GM21619 (cell line): ENCODE measurements around the gene MVD.
A peak's percentile ranks its signal among the peaks of the same experiment; 100 is the strongest.

ENCODE experiments used
- ATAC-seq: cut with Tn5 transposase; IDR thresholded peaks from one replicate; pipeline ENCODE4 v1.9.1; 2021; ENCODE audit not compliant: unreplicated experiment

Gene MVD, protein sequence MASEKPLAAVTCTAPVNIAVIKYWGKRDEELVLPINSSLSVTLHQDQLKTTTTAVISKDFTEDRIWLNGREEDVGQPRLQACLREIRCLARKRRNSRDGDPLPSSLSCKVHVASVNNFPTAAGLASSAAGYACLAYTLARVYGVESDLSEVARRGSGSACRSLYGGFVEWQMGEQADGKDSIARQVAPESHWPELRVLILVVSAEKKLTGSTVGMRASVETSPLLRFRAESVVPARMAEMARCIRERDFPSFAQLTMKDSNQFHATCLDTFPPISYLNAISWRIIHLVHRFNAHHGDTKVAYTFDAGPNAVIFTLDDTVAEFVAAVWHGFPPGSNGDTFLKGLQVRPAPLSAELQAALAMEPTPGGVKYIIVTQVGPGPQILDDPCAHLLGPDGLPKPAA

DNA sequence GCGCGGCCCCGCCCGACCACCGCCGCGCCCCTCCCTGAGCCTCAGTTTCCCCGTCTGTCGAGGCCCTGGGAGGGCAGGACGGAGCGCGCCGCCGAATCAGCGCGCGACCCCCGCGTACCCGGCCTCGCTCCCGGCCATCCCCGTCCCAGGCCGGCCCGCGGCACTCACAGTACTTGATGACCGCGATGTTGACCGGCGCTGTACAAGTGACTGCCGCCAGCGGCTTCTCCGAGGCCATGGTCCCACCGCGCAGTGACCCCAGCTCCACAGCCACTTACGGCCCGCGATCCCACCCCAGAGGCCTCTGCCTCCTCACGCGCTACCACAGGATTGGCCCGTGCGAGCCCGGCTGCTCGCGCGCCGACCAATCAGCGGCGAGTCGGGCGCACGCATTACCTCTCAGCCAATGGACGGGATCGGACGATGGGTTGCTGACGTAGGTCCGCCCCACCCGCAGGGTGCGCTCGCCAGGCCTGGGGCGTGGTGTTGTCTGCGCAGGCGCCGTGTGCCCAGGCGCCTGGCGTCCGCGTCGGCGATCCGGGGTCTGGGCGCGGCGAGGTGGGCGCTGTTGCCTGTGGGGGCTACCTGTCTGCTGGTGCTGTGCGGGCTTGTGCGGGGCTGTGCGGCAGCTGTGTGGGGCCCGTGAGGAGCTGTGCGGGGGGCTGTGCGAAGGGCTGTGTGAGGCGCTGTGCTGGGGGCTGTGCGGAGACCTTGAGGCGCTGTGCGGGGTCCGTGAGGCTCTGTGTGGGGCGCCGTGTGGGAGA, at the start of gene MVD:
TSS of gene MVD (minus strand) at position 249 of the 764 bp plus-strand sequence. CDS start at position 238, 11 bp downstream.
- peak; percentile 91 for ATAC-seq

DNA sequence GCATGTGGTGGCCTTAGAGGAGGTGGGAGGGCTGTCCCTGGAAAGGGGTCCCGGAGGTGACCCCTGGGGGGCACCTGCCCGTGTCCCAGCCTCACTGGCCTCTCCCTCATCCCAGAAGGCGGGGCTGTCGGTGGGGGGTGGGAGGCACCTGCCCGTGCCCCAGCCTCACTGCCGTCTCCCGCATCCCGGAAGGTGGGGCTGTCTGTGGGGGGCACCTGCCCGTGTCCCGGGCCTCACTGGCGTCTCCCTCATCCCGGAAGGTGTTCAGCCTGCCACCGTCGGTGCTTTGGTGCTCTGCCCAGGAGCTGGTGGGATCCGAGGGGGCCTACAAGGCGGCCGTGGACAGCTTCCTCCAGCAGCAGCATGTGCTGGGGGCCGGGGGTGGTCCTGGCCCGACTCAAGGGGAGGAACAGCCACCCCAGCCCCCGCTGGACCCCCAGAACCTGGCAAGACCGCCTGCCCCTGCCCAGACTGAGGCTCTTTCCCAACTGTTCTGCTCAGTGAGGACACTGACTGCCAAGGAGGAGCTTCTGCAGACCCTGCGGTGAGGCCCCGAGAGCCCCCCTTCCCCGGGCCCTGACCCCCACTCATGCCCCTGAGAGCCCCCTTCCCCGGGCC, 49.6 kb upstream of the MVD start:
- ATAC-seq: no peak

- no peak for ATAC-seq
Observed at GRCh38 chr16:88711750-88712340, 49.0 kb upstream of the MVD start.

DNA sequence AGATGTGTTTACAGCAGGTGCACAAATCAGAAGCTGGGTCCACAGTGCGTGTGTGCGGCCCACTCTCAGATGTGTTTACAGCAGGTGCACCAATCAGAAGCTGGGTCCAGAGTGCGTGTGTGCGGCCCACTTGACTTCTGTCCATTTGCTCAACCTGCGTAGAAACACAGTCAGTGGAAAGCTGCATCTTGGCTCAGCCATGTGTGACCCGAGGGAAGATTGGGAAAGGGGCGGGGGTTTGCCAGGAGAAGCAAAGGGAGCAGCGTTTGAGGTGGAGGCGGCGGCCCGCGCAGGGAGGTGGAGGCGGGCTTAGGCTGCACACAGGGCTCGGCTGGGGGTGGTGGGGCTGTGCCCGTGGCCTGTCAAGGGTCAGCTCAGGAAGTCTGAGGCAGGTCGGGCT, 47.7 kb upstream of the MVD start:
- ATAC-seq: no peak

DNA sequence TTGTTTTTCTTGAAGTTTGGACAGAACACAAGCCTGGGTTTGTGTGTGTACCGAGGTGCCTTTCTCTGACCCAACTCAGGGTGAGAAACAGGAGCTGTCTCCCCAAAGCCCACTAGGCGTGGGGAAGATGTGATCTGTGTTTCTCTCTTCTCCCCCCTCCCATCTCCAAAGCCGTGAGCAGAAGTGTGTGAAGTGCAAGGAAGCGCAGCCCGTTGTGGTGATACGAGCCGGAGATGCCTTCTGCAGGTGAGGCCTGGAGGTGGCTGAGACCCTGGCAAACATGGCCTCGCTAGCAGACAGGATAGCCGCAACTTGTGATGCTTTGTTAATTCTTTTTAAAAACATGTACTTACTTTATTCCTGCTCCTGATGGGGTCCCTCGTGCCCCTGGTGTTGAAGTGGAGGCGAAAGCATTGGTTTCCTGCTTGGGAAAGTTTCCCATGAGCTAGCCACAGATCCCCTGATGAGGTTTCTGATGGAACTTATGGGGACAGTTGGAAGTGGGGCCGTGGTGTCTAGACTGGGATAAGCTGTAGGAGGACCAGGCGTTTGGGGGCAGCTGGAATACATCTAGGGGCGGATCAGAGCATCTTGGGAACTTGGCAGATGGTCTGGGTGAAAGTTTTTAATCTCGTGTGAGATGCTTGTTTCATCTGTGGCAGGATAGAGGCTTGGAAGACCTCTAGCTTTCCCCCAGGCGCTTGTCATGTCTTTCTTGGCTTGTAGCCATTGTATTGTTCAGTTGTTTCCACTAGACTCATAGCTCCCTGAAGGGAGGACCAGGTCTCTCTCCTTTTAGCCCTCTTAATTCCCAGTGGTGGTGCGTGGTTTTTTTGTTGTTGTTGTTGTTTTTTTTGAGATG, 44.3 kb upstream of the MVD start:
- ATAC-seq: no peak

- peak; percentile 37 for ATAC-seq
Observed at GRCh38 chr16:88706229-88706964, 43.5 kb upstream of the MVD start, which contains the start of the genes CTU2 and RNF166. TSS of gene CTU2 (plus strand) at chr16:88706503. CDS start at chr16:88706531, 28 bp downstream. TSS of gene RNF166 (minus strand) at chr16:88706408. CDS start at chr16:88706325, 83 bp downstream.

GRCh38 chr16:88705801-88706228, 42.9 kb upstream of the MVD start:
- peak; percentile 5 for ATAC-seq

DNA sequence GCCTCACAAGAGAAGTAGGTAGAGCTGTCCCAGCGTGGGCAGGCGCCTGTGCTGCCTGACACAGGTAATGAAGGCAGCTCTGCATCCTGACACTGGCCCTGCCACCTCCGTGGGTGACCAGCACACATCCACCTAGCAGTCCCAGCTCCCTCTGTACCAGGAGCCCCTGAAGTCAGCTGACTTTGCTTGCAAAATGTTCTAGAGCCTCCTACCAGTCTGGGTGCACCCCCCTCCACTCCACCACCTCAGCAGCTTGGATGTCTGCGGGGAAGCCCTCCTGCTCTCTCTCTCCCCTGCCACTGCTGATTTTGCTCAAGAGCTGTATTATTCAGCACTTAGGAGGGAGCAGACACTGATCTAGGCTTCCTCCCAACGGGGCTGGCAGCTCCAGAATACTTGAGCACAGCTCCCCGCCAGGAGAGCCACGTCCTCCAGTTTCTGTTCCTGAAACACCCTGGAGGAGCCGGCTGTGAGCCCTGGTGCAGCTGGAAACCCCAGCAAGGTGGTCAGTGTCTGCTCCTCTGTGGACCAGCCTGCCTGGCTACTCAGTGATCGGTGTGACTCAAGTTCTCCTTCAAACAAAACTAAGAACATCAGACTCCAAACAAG, 42.3 kb upstream of the MVD start:
- no peak for ATAC-seq

- no peak for ATAC-seq
Observed at GRCh38 chr16:88703486-88704309, 40.8 kb upstream of the MVD start.

DNA sequence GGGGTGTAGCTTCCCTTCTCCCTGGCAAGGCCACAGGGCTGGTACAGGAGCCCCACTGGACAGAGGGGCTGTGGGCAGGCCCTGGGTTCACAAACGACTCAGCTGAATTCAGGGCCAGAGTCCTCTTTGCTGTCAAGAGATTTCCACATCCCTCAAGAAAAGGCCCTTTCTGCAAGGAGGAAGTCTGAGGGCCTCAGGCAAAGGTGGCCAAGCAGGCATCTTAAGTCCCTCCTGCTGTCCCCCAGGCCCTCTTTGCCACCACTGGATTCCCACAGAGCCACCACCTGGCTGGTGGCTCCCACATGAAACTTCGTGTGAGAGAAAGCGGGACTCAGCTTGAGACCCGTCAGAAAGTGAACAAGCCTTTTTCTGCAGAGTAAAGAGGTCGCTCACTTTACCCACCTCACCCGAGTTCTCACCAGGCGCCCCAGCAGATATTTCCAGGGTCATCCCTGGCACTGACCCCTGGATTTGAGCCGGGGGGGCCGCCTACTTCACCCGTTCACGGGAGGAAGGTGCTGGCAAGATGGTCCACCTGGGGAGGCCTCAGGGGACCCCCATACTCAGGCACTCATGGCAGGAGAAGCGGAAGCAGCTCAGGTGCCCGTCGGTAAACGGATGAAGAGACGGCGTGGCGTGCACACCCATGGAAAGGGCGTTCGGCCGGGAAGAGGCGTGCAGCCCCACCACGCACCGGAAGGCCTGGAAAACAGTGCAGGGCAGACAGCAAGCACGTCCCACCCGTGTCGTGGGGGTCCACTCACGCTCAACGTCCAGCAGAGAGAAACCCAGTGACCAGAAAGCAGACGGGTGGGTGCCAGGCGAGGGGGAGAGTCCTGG, 39.7 kb upstream of the MVD start:
- ATAC-seq: no peak

- ATAC-seq: no peak
Observed at GRCh38 chr16:88701581-88702370, 38.9 kb upstream of the MVD start.

DNA sequence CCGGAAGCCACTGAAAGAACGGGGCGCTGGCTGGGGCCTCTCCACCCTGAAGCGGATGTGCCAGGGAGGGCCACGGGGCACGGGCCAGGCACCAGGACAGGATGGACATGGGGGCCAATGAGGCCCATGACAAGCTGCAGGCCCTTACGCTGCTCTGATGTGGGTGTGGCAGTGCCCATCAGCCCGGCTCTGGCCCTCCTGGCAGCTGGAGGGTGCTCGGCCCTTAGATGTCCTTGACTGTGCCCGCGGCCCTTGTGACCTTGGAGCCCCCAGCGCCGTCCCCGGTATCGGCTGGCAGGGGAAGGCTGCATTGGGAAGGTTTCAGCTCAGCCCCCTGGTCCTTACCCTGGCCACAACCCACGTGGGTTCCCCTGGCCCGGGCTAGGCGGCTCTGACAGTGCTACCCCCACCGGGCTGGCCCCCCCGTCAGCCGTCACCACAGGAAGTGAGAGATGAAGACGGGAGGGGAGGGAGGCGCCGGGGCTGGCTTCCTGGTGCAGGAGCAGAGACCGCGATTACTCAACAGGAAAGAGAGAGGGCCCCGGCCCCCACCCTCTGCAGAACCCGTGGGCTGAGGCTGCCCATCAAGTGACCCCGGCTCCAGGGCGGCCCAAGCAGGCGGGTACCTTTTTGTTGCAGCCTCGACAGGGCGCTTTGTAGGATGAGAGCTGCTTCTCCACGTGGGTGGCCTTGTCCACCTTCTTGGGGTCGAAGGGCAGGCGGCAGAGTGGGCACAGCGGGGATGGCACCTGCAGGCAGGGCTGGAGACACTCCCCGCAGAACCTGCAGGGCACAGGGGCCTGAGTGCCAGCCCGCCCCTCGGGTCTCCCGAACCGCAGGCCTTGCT, 38.0 kb upstream of the MVD start:
- ATAC-seq: peak; percentile 63

GRCh38 chr16:88700322-88700635, 37.4 kb upstream of the MVD start:
- ATAC-seq: no peak

DNA sequence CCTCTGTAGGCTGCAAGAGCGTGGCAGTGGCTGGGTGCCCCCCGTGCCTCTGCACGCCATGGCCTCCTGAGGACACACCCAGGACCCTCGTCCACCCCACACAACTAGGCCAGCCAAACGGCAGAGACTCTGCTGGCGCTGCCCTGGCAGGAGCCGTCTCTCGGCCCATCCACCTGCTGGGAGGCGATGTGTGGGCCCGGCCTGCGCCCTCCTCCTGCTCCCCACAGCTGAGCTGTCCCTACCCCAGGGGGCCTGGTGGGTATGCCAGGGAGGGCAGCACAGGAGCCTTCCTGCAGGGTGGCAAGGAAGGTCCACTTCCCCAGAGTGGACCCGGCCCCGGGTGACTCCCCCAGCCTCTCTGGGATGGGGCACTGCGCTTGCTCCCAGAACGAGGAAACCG, 36.3 kb upstream of the MVD start:
- ATAC-seq: no peak

DNA sequence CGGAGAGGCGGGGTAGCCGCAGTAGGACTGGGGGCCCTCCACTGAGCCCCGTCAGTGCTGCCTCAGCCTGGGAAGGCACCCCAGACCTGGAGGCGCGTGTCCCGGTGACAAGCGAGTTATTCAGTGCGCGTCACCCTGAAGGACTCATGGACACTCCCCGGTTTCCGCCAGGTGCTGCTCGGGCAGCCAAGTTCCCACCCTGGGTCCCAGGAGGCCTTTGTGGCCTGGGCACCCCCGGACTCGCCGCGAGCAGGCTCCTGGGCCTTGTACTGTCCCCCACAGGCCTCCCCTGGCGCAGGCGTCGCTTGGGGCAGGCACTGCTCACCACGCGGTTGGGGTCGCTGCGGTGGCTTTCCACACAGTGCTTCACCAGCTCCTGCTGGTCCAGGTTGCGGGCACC, 35.8 kb upstream of the MVD start:
- no peak for ATAC-seq
